Ascending aorta (tissue), 2 donors: ENCODE measurements around the gene DPH1. TPM values are rescaled to one million over a fixed set of nuclear protein-coding genes. Genes with fewer than 3 reads are reported as not detected.

ENCODE experiments used
- DNase-seq, 2 donors: peaks; one replicate each; pipeline ENCODE4 v3.0.0-alpha.2; 2019; ENCODE audit warnings: low spot score in 2 of 2
- H3K27ac ChIP-seq, 2 donors: fragments of 200-600 bp; sonication (generic); one replicate each; pipeline ENCODE4 v1.5.1; 2016 to 2017; ENCODE audit warnings: mild to moderate bottlenecking in 1 of 2
- H3K27me3 ChIP-seq: fragments of 200-600 bp; sonication (generic); one replicate; pipeline ENCODE4 v1.5.1; 2017
- H3K36me3 ChIP-seq, 2 donors: fragments of 200-600 bp; sonication (generic); one replicate each; pipeline ENCODE4 v1.5.1; 2016
- H3K4me1 ChIP-seq, 2 donors: fragments of 200-600 bp; sonication (generic); one replicate each; pipeline ENCODE4 v1.5.1; 2016 to 2017; ENCODE audit warnings: mild to moderate bottlenecking in 1 of 2
- H3K4me3 ChIP-seq, 2 donors: fragments of 200-600 bp; sonication (generic); one replicate each; pipeline ENCODE4 v1.5.1; 2016 to 2017; ENCODE audit warnings: mild to moderate bottlenecking in 1 of 2
- H3K9me3 ChIP-seq, 2 donors: fragments of 200-600 bp; sonication (generic); one replicate each; pipeline ENCODE4 v1.5.1; 2016
- intact Hi-C: fragments of 100-400 bp; cut with DNase I; formaldehyde crosslinking; loops from one replicate; pipeline ENCODE4 v1.15.1; 2023
- total RNA-seq: library from RNA; depleted of rRNA; stranded (reverse); fragments of >200 nt; gene quantifications from one replicate; pipeline ENCODE4 v1.1.0, GENCODE V29; 2016
- TF ChIP-seq, protein P1 (sequence below), 3 experiments: fragments of 200-600 bp in 2 of 3; fragments of 450-650 bp in 1 of 3; sonication (generic) in 2 of 3; IDR thresholded peaks; one replicate each; pipeline ENCODE4 v1.5.1; 2016 to 2019; ENCODE audit warnings: antibody characterized with exemption in 3 of 3, mild to moderate bottlenecking in 1 of 3, moderate library complexity in 1 of 3

Gene DPH1
- total RNA-seq, 1 donor from 2014 or later: 125 TPM

DNA sequence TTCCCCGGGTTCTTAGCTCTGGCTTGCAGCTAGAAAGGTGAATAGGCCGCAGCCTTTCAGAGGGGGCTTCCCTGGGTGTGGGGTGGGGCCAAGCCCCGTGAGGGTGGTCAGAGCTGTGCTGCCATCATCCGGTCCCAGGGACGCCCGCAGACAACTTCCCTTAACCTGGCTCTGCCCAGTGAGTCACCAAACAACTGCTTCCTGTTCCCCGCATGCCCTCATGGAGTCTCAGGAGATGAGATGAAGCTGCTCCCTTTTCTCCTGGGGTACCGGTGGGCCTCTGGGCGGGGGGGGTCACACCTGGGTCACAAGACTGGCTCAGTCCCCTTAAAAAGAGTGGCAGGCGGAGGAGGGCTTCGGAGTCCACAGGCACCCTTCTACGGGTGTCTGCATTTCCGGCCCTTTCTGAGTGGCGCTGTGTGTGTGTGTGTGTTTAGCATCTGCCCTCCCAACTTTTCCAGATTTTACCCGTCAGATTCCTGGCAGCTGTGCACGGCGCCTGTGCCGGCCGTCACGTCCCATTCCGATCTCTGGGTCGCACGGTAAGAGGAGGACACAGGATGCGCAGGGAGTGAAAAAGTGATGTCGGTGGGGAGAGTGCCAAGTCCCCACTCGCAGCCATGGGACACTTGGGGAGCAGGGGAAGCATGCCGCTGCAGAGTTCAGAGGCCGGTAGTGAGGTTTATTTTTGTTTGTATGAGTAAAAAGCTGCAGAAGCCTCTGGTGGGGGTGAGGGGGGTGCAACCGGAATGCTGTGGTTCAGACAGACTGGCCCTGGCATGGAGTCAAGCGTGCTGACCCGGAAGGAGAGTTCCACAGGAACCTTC is 41.7 kb downstream of the DPH1 start:
- Histone ChIP-seq H3K27me3 (no peaks in the 10 kb centered on the region), H3K4me3 (no peak overlapping the region), H3K4me1 (peaks cover 0 to 8% of the 10 kb centered on the region in 2 donors), H3K9me3 (no peaks in the 10 kb centered on the region), H3K27ac (peak overlapping the region in 1 of 2 donors; percentile 62), H3K36me3 (peaks cover 0 to 52% of the 10 kb centered on the region in 2 donors)
- intact Hi-C loops: no loop called here
- no peak for DNase-seq
- TF ChIP-seq, protein P1, sequence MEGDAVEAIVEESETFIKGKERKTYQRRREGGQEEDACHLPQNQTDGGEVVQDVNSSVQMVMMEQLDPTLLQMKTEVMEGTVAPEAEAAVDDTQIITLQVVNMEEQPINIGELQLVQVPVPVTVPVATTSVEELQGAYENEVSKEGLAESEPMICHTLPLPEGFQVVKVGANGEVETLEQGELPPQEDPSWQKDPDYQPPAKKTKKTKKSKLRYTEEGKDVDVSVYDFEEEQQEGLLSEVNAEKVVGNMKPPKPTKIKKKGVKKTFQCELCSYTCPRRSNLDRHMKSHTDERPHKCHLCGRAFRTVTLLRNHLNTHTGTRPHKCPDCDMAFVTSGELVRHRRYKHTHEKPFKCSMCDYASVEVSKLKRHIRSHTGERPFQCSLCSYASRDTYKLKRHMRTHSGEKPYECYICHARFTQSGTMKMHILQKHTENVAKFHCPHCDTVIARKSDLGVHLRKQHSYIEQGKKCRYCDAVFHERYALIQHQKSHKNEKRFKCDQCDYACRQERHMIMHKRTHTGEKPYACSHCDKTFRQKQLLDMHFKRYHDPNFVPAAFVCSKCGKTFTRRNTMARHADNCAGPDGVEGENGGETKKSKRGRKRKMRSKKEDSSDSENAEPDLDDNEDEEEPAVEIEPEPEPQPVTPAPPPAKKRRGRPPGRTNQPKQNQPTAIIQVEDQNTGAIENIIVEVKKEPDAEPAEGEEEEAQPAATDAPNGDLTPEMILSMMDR (IDR thresholded peaks at IDR 0.05): no peak

DNA sequence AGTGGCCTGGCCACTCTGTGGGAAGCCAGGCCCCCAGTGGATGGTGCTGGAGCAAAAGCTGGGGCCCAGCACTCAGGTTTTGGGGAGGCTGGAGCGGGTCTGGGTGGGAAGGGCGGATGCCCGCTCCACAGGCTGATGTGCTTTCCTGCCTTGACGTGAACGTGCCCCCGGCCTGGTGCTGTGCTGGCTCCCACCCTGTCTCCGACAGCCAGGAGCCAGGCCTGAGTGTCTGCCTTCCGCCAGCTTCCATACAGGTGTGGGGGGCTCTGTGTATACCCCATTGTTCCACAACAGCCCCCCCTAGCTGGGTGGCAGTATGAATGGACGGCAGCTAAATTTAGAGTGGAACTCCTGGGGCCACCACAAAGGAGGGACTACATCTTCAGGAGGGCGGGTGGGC is 45.0 kb downstream of the DPH1 start:
- H3K9me3 ChIP-seq: no peaks in the 10 kb centered on the region
- no peak for DNase-seq
- H3K4me1 ChIP-seq: no peaks in the 10 kb centered on the region
- TF ChIP-seq, protein P1 (IDR thresholded peaks at IDR 0.05): no peak
- H3K36me3 ChIP-seq: peaks cover 16 to 71% of the 10 kb centered on the region in 2 donors
- H3K4me3 ChIP-seq: no peak overlapping the region
- H3K27ac ChIP-seq: peak overlapping the region in 1 of 2 donors; percentile 32
- no peaks in the 10 kb centered on the region for H3K27me3 ChIP-seq
- intact Hi-C loops: no loop called here

DNA sequence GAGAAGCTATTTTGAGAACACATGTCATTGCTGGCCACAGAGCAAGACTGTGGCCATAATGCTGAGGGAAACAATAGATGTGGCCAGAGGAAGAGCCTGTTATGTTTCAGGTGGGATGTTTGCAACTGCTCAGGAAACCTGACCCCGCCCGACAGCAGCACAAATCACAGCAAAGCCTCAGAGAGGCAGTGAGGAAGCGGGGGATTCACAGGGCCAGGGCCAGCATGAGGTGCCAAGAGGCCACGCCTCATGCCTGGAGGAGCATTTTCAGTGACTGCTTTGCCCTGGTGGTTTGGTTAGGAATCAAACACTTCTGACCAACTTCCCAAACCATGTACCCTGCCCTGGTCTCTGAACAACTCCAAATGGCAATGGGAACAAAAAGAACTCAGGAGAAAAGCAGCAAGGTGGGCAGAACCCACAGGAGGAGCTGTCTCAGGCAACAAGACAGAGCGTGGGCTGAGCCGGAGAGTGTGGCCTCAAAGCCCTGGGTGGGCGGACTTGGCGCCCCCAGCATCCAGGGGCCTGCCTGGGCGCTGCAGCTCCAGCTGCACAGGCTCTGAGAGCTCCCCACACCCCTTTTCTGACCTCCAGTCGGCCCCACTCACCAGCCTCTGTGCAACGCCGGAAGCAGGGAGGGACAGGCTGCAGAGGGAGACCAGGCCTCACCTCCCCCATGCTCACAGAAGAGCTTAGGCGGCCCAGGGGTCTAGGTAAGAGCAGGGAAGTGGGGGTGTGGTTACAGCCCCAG is 45.6 kb downstream of the DPH1 start:
- Histone ChIP-seq H3K27me3 (no peaks in the 10 kb centered on the region), H3K4me3 (no peak overlapping the region), H3K4me1 (no peaks in the 10 kb centered on the region), H3K36me3 (peaks cover 22 to 72% of the 10 kb centered on the region in 2 donors), H3K27ac (peak overlapping the region in 1 of 2 donors; percentile 32), H3K9me3 (no peaks in the 10 kb centered on the region)
- TF ChIP-seq, protein P1 (IDR thresholded peaks at IDR 0.05): no peak
- DNase-seq: no peak
- intact Hi-C loops: no loop called here

DNA sequence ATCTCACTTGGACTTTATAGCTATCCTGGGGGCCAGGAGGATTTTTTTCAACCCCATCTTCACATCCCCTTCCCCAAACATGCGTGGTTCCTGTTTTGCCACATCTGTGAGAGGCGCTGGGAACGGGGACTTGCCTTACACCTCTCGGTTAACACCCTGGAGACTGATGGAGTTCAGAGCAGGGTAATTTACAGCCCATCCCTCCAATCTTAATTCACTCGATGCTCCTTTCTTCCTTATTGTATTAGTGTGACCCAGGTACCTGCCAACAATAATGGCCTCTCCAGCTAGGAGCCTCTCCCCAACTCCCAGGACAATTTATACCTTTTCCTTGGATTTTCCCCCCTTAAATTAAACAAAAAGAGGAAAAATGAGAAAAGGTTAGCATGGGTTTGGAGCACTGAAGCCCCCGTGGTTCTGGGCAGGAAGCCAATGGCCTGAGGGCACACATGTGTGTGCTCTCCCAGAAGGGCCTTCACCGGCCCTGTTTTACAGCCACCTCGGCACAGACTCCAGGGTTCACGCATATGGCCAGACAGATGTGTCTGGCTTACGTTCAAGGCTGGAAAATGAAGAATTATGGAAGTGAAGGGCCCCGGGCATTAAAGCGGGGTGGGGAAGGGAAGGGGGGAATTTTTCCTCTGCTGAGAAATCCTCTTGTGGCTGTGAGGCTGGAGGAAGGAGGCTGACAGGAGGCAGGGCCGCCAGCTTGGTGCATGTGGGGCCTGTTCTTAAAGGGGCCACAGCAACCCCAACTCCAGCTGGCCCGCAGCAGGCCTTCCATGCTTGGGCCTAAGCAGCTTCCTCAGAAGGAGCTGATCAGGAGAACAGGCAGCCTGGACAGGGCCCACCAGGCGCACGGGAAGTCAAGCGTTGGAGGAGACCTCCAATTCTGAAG is 46.4 kb downstream of the DPH1 start:
- DNase-seq: no peak
- no peaks in the 10 kb centered on the region for H3K27me3 ChIP-seq
- TF ChIP-seq, protein P1 (IDR thresholded peaks at IDR 0.05): no peak
- peaks cover 28 to 72% of the 10 kb centered on the region in 2 donors for H3K36me3 ChIP-seq
- H3K27ac ChIP-seq: peak overlapping the region in 1 of 2 donors; percentile 32
- no peaks in the 10 kb centered on the region for H3K9me3 ChIP-seq
- H3K4me3 ChIP-seq: no peak overlapping the region
- no peaks in the 10 kb centered on the region for H3K4me1 ChIP-seq
- intact Hi-C loops: no loop called here

DNA sequence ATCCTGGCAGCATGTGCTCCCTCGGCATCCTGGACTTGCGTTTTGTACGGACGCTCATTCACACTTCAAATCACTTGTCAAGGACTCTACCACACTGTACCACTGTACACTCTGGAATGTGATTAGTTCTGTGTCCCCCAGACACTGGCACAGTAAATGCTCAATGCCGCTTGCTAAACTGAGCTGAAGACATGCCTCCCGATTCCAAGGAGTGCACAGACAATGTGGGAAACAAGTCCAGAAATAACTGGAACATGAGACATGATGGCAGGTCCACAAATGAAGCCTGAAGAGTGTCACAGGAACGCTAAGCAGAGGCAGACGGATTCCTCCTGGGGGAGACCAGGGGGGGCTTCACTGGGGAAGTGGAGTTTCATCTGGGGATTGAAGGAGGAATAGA is 47.1 kb downstream of the DPH1 start:
- intact Hi-C loops: no loop called here
- no peak overlapping the region for H3K4me3 ChIP-seq
- no peak overlapping the region for H3K27ac ChIP-seq
- TF ChIP-seq, protein P1 (IDR thresholded peaks at IDR 0.05): no peak
- no peak for DNase-seq
- H3K4me1 ChIP-seq: no peaks in the 10 kb centered on the region
- H3K36me3 ChIP-seq: peaks cover 35 to 72% of the 10 kb centered on the region in 2 donors
- H3K9me3 ChIP-seq: no peaks in the 10 kb centered on the region
- no peaks in the 10 kb centered on the region for H3K27me3 ChIP-seq
